ENCODE results near the gene GABARAP. TPM values are rescaled to one million over a fixed set of nuclear protein-coding genes. Genes with fewer than 3 reads are reported as not detected.
A peak's percentile ranks its signal among the peaks of the same experiment; 100 is the strongest.

GABARAP gene
- total and polyA plus RNA-seq, 7 experiments from 2014 or later = 214 to 950 (median 296) TPM

DNA sequence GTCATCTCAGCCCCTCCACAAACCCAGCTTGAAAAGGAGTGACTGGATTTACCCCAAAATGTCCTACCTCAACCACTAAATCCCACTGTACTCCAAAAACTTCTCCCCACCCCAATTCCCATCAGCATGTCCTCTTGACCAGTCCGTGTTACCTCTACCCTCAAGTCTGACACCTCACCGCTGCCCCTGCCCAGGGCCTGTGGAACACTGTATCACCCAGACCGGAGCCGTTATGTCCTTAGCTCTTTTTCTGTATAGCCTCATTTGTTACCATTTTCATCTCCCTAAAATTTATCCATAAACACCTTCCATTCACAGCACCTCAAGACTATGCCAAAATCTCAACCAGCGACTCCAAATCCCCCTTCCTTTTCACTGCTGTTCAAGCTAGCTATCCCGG is 5.4 kb downstream of the GABARAP start:
- H3K9me3 Mint-ChIP-seq = peaks cover 0 to 7% (median 0%) of the 10 kb centered on the region in 11 donors
- H3K36me3 ChIP-seq (ENCODE audit: control insufficient read depth in 2 of 3, insufficient read depth in 3 of 3, low read length in 3 of 3) = peaks cover 5 to 46% (median 7%) of the 10 kb centered on the region in 3 experiments
- H3K4me1 Mint-ChIP-seq = peaks cover 50 to 74% (median 68%) of the 10 kb centered on the region in 7 donors
- no peak for ATAC-seq
- intact Hi-C loops (cut with micrococcal nuclease) = loop anchor here in 1 of 2 donors (5.0 to 10.0 kb wide), 2 partner anchors 450 to 918 kb away; partner anchors contain the start of genes PER1, TP53 and WRAP53
- H3K27ac Mint-ChIP-seq = peak overlapping the region; percentile 55 to 98 (median 83)
- no peak overlapping the region for H3K4me3 ChIP-seq (ENCODE audit: low read length)
- POLR2A ChIA-PET = interaction anchor here (1.1 to 14.4 kb wide), 3 partner anchors 17 to 201 kb away, joined by 3 to 265 read pairs (median 14); partner anchors contain the start of genes ACADVL, DLG4 and SLC16A13
- peaks cover 0 to 2% (median 0%) of the 10 kb centered on the region in 5 donors for H3K27me3 Mint-ChIP-seq
- peak overlapping the region; percentile 92 for H3K27ac ChIP-seq (ENCODE audit: low read depth, low read length)
- H3K4me1 ChIP-seq (ENCODE audit: control insufficient read depth in 2 of 2, insufficient read depth in 2 of 2, low read length in 2 of 2) = peaks cover 36 to 42% of the 10 kb centered on the region in 2 donors
- H3K36me3 Mint-ChIP-seq = peaks cover 7 to 28% (median 12%) of the 10 kb centered on the region in 5 donors
- H3K9me3 ChIP-seq (ENCODE audit: control insufficient read depth in 2 of 3, low read length in 3 of 3) = no peaks in the 10 kb centered on the region
- peak overlapping the region; percentile 88 to 98 (median 94) for H3K4me3 Mint-ChIP-seq
- no peak for DNase-seq
- CTCF ChIA-PET = interaction anchor here (0.5 to 1.5 kb wide), 2 partner anchors 24 to 31 kb away, joined by 3 read pairs; no protein-coding TSS in a partner anchor
- no peaks in the 10 kb centered on the region for H3K27me3 ChIP-seq (ENCODE audit: control insufficient read depth in 2 of 2, insufficient read depth in 2 of 2, low read length in 2 of 2)

DNA sequence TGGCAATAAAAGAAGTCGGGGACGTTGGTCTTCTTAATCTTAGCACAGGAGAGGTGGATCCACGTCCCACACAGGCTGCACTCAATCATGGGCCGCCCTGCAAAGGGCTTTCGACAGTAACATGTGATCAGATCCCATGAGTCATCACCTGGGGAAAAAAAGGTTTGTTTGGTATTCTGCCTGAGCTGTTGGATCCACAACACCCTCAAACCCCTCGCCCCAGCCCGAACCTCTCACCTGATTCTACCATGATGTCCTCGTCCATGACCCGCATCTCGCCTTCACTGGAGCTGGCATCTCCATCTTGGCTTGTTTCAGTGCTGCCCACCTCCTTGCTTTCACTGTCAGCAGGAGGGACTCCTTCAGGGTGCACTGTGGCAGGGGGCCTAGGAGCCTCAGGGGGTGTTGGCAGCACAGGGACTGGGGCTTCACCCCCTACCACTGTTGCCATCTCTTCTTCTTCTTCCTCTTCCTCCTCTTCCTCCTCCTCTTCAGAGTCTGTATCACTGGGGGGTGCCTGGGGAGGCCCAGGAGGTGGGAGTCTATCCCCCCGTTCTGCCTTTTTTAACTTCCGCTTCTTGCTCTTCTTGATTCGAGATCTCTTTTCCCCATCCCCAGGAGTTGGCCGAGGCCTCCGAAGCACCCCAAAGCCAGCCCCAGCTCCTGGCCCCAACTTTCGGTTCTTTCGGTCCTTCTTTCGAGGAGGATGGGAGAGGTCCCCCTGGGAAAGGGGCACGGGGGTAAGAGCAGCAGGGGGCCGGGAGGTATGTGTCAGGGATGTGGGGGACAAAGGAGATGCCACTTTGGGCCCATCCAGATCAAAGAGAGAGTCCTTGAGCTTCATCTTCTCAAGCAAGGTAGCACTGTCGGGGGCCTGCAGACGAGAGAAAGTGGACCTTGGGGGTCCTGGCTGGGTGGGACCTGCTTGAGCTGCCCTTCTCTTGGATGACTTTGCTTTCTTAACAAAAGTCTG is 6.3 kb downstream of the GABARAP start:
- no peaks in the 10 kb centered on the region for H3K27me3 ChIP-seq (ENCODE audit: control insufficient read depth in 2 of 2, insufficient read depth in 2 of 2, low read length in 2 of 2)
- peak overlapping the region; percentile 39 for H3K27ac ChIP-seq (ENCODE audit: low read depth, low read length)
- H3K36me3 ChIP-seq (ENCODE audit: control insufficient read depth in 2 of 3, insufficient read depth in 3 of 3, low read length in 3 of 3) = peaks cover 5 to 46% (median 7%) of the 10 kb centered on the region in 3 experiments
- ATAC-seq = no peak
- Mint-ChIP-seq H3K36me3 (peaks cover 7 to 24% (median 12%) of the 10 kb centered on the region in 5 donors), H3K27me3 (peaks cover 0 to 2% (median 0%) of the 10 kb centered on the region in 5 donors), H3K4me1 (peaks cover 45 to 69% (median 60%) of the 10 kb centered on the region in 7 donors), H3K4me3 (peak overlapping the region in 9 of 10 donors; percentile 48 to 98 (median 93)), H3K27ac (peak overlapping the region in 8 of 9 donors; percentile 34 to 98 (median 84)), H3K9me3 (peaks cover 0 to 7% (median 0%) of the 10 kb centered on the region in 11 donors)
- H3K9me3 ChIP-seq (ENCODE audit: control insufficient read depth in 2 of 3, low read length in 3 of 3) = no peaks in the 10 kb centered on the region
- ChIA-PET POLR2A (interaction anchor here (0.5 to 14.4 kb wide), 7 partner anchors 12 to 100 kb away, joined by 3 to 265 read pairs (median 4); partner anchors contain the start of genes ACADVL, ACAP1, CTDNEP1 and DLG4), CTCF (interaction anchor here (1.5 kb wide), 1 partner anchor 30 kb away, joined by 3 read pairs; no protein-coding TSS in a partner anchor)
- intact Hi-C loops (cut with micrococcal nuclease) = loop anchor here in 1 of 2 donors (5.0 to 10.0 kb wide), 2 partner anchors 451 to 919 kb away; partner anchors contain the start of genes PER1, TP53 and WRAP53
- no peak for DNase-seq
- H3K4me3 ChIP-seq (ENCODE audit: low read length) = no peak overlapping the region
- peaks cover 28 to 34% of the 10 kb centered on the region in 2 donors for H3K4me1 ChIP-seq (ENCODE audit: control insufficient read depth in 2 of 2, insufficient read depth in 2 of 2, low read length in 2 of 2)

DNA sequence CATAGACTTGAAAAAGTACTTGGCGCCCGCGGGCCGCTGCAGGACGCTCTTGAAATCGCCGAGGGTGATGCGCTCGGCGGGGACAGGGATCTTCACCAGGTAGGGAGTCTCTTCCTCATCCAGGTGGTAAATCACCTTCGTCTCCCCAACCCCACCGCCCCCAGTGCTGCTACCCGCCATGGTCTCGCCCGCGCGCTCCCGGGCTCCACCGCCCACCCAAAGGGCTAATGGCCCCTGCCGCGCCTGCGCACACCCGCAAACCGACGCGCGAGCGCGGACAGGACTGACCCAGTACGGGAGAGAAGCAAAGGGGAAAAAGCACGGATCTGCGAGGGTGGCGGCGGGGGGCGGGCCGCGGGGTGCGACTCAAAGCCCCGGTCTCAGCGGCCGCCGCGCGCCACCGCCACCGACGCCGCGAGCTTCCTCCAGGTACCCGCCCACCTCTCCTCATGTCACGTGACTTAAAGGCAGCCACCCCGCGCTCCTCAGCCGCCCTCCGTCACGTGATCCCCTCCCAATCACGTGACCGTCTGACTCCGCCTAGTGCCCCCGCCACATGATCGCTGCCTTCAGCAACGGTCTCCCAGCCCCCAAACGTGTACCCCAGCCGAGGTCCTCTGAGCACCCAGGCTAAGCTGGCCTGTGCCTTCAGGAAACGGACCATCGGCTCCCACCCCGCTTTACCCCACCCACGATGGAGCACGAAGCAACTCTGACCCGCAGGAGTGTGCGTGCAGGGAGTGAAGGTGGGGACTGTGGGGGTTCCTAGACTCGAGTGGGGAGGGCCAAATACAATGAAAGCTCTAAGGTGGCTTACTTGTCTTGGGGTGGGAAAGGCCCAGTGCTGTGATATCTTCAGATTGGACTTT is 7.9 kb downstream of the GABARAP start, which contains the start of gene DVL2:
Gene DVL2, minus strand, starts transcription at position 435 of the 869 bp plus-strand sequence. Its CDS starts 255 bp downstream, at position 180.
- Histone ChIP-seq H3K4me1 (ENCODE audit: control insufficient read depth in 2 of 2, insufficient read depth in 2 of 2, low read length in 2 of 2) (peaks cover 15 to 20% of the 10 kb centered on the region in 2 donors), H3K27me3 (ENCODE audit: control insufficient read depth in 2 of 2, insufficient read depth in 2 of 2, low read length in 2 of 2) (no peaks in the 10 kb centered on the region), H3K4me3 (ENCODE audit: low read length) (peak within 1 kb of the TSS; percentile 71), H3K27ac (ENCODE audit: low read depth, low read length) (peak within 1 kb of the TSS; percentile 84), H3K36me3 (ENCODE audit: control insufficient read depth in 2 of 3, insufficient read depth in 3 of 3, low read length in 3 of 3) (peaks cover 0 to 52% (median under 1%) of the 10 kb centered on the region in 3 experiments), H3K9me3 (ENCODE audit: control insufficient read depth in 2 of 3, low read length in 3 of 3) (no peaks in the 10 kb centered on the region)
- Mint-ChIP-seq H3K4me1 (peaks cover 41 to 61% (median 52%) of the 10 kb centered on the region in 7 donors), H3K4me3 (peak within 1 kb of the TSS; percentile 87 to 98 (median 96)), H3K27ac (peak within 1 kb of the TSS; percentile 72 to 96 (median 93)), H3K27me3 (peaks cover 0 to 2% (median 0%) of the 10 kb centered on the region in 5 donors), H3K9me3 (peaks cover 0 to 6% (median 0%) of the 10 kb centered on the region in 11 donors), H3K36me3 (peaks cover 0 to 25% (median 9%) of the 10 kb centered on the region in 5 donors)
- intact Hi-C loops (cut with micrococcal nuclease) = loop anchor here (1.0 to 10.0 kb wide), 6 partner anchors 13 to 1817 kb away; partner anchors contain the start of genes ACADVL (in 1 of the 2), DLG4 (in 1 of the 2), NUP88 (in 1 of the 2) and PER1 (in 1 of the 2)
- ChIA-PET POLR2A (interaction anchor here (0.8 to 14.4 kb wide), 13 partner anchors 8 to 339 kb away, joined by 3 to 265 read pairs (median 4); partner anchors contain the start of genes ACADVL, ACAP1, CTDNEP1 and DLG4), CTCF (interaction anchor here (0.9 to 1.4 kb wide), 4 partner anchors 11 to 62 kb away, joined by 3 to 6 read pairs (median 4); partner anchors contain the start of genes ACADVL and DLG4)
- ATAC-seq (peak; percentile 76), DNase-seq (peak; percentile 89 to 97 (median 93))

DNA sequence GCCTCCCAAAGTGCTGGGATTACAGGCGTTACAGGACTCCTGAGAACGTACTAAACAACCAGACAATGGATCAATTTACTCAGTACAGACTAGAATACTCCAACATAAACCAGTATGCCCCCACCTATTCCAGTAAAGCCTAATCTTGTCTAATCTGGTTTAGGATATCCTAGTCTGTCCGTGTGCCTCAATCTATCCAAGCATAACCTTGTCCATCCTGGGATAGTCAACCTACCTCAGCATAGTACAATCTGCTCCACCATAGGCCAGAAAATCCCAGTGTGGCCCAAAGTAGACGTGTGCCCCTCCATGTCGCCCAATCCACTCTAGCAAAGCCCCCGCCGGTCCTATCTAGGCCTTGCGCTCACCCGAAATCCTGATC is 8.6 kb downstream of the GABARAP start:
- peaks cover 41 to 61% (median 52%) of the 10 kb centered on the region in 7 donors for H3K4me1 Mint-ChIP-seq
- Histone ChIP-seq H3K27me3 (ENCODE audit: control insufficient read depth in 2 of 2, insufficient read depth in 2 of 2, low read length in 2 of 2) (no peaks in the 10 kb centered on the region), H3K9me3 (ENCODE audit: control insufficient read depth in 2 of 3, low read length in 3 of 3) (no peaks in the 10 kb centered on the region), H3K4me3 (ENCODE audit: low read length) (peak overlapping the region; percentile 71), H3K4me1 (ENCODE audit: control insufficient read depth in 2 of 2, insufficient read depth in 2 of 2, low read length in 2 of 2) (peaks cover 15 to 20% of the 10 kb centered on the region in 2 donors), H3K36me3 (ENCODE audit: control insufficient read depth in 2 of 3, insufficient read depth in 3 of 3, low read length in 3 of 3) (peaks cover 0 to 52% (median 7%) of the 10 kb centered on the region in 3 experiments), H3K27ac (ENCODE audit: low read depth, low read length) (peak overlapping the region; percentile 84)
- no peak for ATAC-seq
- peaks cover 0 to 31% (median 10%) of the 10 kb centered on the region in 5 donors for H3K36me3 Mint-ChIP-seq
- peak overlapping the region; percentile 72 to 96 (median 93) for H3K27ac Mint-ChIP-seq
- peak overlapping the region; percentile 87 to 98 (median 96) for H3K4me3 Mint-ChIP-seq
- peaks cover 0 to 2% (median 0%) of the 10 kb centered on the region in 5 donors for H3K27me3 Mint-ChIP-seq
- CTCF ChIA-PET = interaction anchor here (1.0 to 1.2 kb wide), 2 partner anchors 12 to 25 kb away, joined by 3 to 5 read pairs; no protein-coding TSS in a partner anchor
- DNase-seq = no peak
- peaks cover 0 to 6% (median 0%) of the 10 kb centered on the region in 11 donors for H3K9me3 Mint-ChIP-seq
- POLR2A ChIA-PET = interaction anchor here (0.8 to 14.4 kb wide), 12 partner anchors 9 to 340 kb away, joined by 3 to 265 read pairs (median 4); partner anchors contain the start of genes ACADVL, ACAP1, CTDNEP1 and DLG4
- intact Hi-C loops (cut with micrococcal nuclease) = loop anchor here (1.0 to 10.0 kb wide), 6 partner anchors 12 to 1816 kb away; partner anchors contain the start of genes ACADVL (in 1 of the 2), DLG4 (in 1 of the 2), NUP88 (in 1 of the 2) and PER1 (in 1 of the 2)

DNA sequence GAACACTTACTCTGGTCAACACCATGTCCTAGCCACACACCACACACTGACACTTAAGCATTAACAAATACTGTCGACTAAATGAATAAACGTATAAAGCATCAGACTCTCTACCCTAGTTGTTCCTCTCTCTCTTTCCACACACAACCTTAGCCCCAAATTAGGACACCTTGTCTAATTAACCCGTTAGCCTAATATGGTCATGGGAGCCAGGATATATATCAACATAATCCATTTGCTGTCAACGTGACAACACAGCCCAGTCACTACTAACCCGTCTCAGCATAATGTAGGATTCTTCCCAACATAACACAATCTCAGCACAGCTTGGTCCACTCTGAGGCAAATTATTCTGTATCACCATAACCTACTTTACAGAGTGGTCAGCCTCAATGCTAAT is 10.1 kb downstream of the GABARAP start:
- ChIA-PET CTCF (no interaction called here), POLR2A (interaction anchor here (0.5 to 14.4 kb wide), 3 partner anchors 13 to 426 kb away, joined by 3 to 265 read pairs (median 4); partner anchors contain the start of genes ACADVL and DLG4)
- Mint-ChIP-seq H3K9me3 (peaks cover 0 to 6% (median 0%) of the 10 kb centered on the region in 11 donors), H3K4me1 (peaks cover 38 to 57% (median 53%) of the 10 kb centered on the region in 7 donors), H3K27ac (peak overlapping the region in 1 of 9 donors; percentile 50), H3K4me3 (peak overlapping the region; percentile 2 to 98 (median 53)), H3K27me3 (peaks cover 0 to 2% (median 0%) of the 10 kb centered on the region in 5 donors), H3K36me3 (peaks cover 4 to 39% (median 8%) of the 10 kb centered on the region in 5 donors)
- no peak for DNase-seq
- peaks cover 15 to 16% of the 10 kb centered on the region in 2 donors for H3K4me1 ChIP-seq (ENCODE audit: control insufficient read depth in 2 of 2, insufficient read depth in 2 of 2, low read length in 2 of 2)
- H3K4me3 ChIP-seq (ENCODE audit: low read length) = no peak overlapping the region
- H3K9me3 ChIP-seq (ENCODE audit: control insufficient read depth in 2 of 3, low read length in 3 of 3) = no peaks in the 10 kb centered on the region
- H3K36me3 ChIP-seq (ENCODE audit: control insufficient read depth in 2 of 3, insufficient read depth in 3 of 3, low read length in 3 of 3) = peaks cover 0 to 66% (median 8%) of the 10 kb centered on the region in 3 experiments
- intact Hi-C loops (cut with micrococcal nuclease) = loop anchor here in 1 of 2 donors (5.0 to 10.0 kb wide), 2 partner anchors 923 to 1815 kb away; partner anchors contain the start of genes NUP88 and PER1
- H3K27ac ChIP-seq (ENCODE audit: low read depth, low read length) = no peak overlapping the region
- no peaks in the 10 kb centered on the region for H3K27me3 ChIP-seq (ENCODE audit: control insufficient read depth in 2 of 2, insufficient read depth in 2 of 2, low read length in 2 of 2)
- no peak for ATAC-seq

Measured in naive thymus-derived CD4-positive, alpha-beta T cell (primary cell).